ENCODE measurements around the gene ZBTB3. TPM values are rescaled to one million over a fixed set of nuclear protein-coding genes. Genes with fewer than 3 reads are reported as not detected.
A peak's percentile ranks its signal among the peaks of the same experiment; 100 is the strongest.

Gene ZBTB3
- total RNA-seq, 1 experiment from 2014 or later = 7.1 TPM

DNA sequence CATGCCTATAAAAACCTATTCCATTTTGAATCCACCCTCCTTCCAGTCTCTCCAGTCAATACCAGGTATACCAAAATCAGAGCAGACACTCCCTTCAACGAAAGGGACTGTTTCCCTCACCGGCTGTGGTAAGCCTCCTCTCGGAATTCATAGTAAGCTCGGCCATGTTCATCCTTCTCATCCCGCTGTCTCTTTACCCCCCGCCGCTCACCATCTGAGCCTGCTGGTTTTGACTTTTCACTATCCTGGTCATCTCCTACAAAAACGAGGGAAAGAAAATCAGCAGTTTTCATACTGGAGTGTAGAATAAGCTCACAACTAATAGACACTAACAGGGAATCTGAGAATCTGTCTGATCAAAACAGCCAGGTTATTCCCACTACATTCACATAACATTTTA, 29.8 kb downstream of the ZBTB3 start:
- intact Hi-C loops (cut with micrococcal nuclease) = no loop called here
- peak overlapping the region; percentile 69 for H3K27ac Mint-ChIP-seq (ENCODE audit: low read depth, unreplicated experiment)
- CTCF ChIA-PET = interaction anchor here (0.6 to 2.2 kb wide), 8 partner anchors 14 to 331 kb away, joined by 3 to 11 read pairs (median 4); no protein-coding TSS in a partner anchor
- no TSS peak for BruUV-seq (replicated peaks)
- TF ChIP-seq, protein P1, sequence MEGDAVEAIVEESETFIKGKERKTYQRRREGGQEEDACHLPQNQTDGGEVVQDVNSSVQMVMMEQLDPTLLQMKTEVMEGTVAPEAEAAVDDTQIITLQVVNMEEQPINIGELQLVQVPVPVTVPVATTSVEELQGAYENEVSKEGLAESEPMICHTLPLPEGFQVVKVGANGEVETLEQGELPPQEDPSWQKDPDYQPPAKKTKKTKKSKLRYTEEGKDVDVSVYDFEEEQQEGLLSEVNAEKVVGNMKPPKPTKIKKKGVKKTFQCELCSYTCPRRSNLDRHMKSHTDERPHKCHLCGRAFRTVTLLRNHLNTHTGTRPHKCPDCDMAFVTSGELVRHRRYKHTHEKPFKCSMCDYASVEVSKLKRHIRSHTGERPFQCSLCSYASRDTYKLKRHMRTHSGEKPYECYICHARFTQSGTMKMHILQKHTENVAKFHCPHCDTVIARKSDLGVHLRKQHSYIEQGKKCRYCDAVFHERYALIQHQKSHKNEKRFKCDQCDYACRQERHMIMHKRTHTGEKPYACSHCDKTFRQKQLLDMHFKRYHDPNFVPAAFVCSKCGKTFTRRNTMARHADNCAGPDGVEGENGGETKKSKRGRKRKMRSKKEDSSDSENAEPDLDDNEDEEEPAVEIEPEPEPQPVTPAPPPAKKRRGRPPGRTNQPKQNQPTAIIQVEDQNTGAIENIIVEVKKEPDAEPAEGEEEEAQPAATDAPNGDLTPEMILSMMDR (IDR thresholded peaks at IDR 0.05; ENCODE audit: unreplicated experiment) = no peak
- POLR2A ChIA-PET = interaction anchor here (0.8 to 10.3 kb wide), 19 partner anchors 12 to 171 kb away, joined by 3 to 197 read pairs (median 6); partner anchors contain the start of genes BSCL2, C11orf98, CSKMT and EEF1G
- peaks cover 20% of the 10 kb centered on the region for H3K4me1 Mint-ChIP-seq (ENCODE audit: insufficient read depth, unreplicated experiment)
- H3K27me3 Mint-ChIP-seq (ENCODE audit: insufficient read depth, unreplicated experiment) = no peaks in the 10 kb centered on the region
- peaks cover 79% of the 10 kb centered on the region for H3K36me3 Mint-ChIP-seq (ENCODE audit: insufficient read depth, unreplicated experiment)
- H3K4me3 Mint-ChIP-seq (ENCODE audit: unreplicated experiment) = peak overlapping the region; percentile 92
- no peaks in the 10 kb centered on the region for H3K9me3 Mint-ChIP-seq (ENCODE audit: unreplicated experiment)
- DNase-seq (ENCODE audit: unreplicated experiment) = no peak

DNA sequence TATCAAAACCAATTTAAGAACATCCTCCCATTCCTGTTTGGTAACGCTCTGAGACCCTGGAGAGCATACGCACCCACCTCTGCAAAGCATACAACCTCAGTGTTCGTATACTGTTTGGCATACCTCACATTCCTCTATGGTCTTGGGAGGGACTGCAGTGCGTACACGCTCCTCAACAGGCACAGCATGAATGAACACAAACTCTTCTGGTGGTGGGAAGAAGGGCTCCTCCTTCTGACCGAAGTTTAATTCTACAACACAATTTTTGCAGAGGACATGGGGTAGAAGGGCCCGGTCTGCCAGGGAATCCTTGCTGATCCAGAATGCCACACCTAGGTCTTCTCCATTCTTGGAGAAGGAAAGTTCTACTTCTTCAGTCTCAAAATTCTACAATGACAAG, 32.0 kb downstream of the ZBTB3 start:
- intact Hi-C loops (cut with micrococcal nuclease) = no loop called here
- ChIA-PET POLR2A (interaction anchor here (10.3 kb wide), 1 partner anchor 10 kb away, joined by 197 read pairs; the partner anchor contains the start of genes BSCL2 and GNG3), CTCF (no interaction called here)
- H3K27me3 Mint-ChIP-seq (ENCODE audit: insufficient read depth, unreplicated experiment) = no peaks in the 10 kb centered on the region
- TF ChIP-seq, protein P1 (IDR thresholded peaks at IDR 0.05; ENCODE audit: unreplicated experiment) = no peak
- DNase-seq (ENCODE audit: unreplicated experiment) = no peak
- H3K36me3 Mint-ChIP-seq (ENCODE audit: insufficient read depth, unreplicated experiment) = peaks cover 89% of the 10 kb centered on the region
- H3K4me1 Mint-ChIP-seq (ENCODE audit: insufficient read depth, unreplicated experiment) = peaks cover 24% of the 10 kb centered on the region
- BruUV-seq (replicated peaks) = TSS peak; percentile 36
- no peak overlapping the region for H3K4me3 Mint-ChIP-seq (ENCODE audit: unreplicated experiment)
- no peak overlapping the region for H3K27ac Mint-ChIP-seq (ENCODE audit: low read depth, unreplicated experiment)
- H3K9me3 Mint-ChIP-seq (ENCODE audit: unreplicated experiment) = no peaks in the 10 kb centered on the region

DNA sequence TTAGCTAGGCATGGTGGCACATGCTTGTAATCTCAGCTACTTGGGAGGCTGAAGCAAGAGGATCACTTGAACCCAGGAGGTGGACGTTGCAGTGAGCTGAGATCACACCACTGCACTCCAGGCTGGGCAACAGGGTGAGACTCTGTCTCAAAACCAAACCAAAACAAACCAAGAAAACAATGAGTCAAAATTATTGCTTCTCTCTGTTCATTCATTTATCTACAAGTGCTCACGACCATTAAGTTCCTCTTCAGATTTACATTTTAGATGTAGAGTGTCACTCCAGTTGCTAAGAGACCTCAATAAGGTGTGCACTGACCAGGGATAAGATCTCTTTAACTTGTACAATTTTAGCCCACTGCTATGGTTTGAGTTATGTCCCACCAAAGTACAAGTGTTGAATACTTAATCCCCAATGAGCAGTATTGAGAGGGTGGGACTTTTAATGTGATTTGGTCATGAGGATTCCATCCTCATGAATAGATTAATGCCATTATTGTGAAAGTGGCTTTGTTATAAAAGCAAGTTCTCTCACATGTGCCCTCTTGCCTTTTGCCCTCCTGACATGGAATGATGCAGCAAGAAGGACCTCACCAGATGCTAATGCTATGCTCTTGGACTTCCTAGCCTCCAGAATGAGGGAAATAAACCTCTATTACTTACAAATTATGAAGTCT, 34.5 kb downstream of the ZBTB3 start:
- no peaks in the 10 kb centered on the region for H3K9me3 Mint-ChIP-seq (ENCODE audit: unreplicated experiment)
- peaks cover 92% of the 10 kb centered on the region for H3K36me3 Mint-ChIP-seq (ENCODE audit: insufficient read depth, unreplicated experiment)
- no TSS peak for BruUV-seq (replicated peaks)
- H3K27me3 Mint-ChIP-seq (ENCODE audit: insufficient read depth, unreplicated experiment) = no peaks in the 10 kb centered on the region
- ChIA-PET POLR2A (interaction anchor here (0.6 to 15.7 kb wide), 4 partner anchors 7 to 68 kb away, joined by 3 to 197 read pairs (median 6); partner anchors contain the start of genes HNRNPUL2, TMEM179B and TTC9C), CTCF (interaction anchor here (1.0 to 1.6 kb wide), 3 partner anchors 38 to 324 kb away, joined by 3 to 6 read pairs (median 4); no protein-coding TSS in a partner anchor)
- TF ChIP-seq, protein P1 (IDR thresholded peaks at IDR 0.05; ENCODE audit: unreplicated experiment) = no peak
- peaks cover 21% of the 10 kb centered on the region for H3K4me1 Mint-ChIP-seq (ENCODE audit: insufficient read depth, unreplicated experiment)
- DNase-seq (ENCODE audit: unreplicated experiment) = no peak
- intact Hi-C loops (cut with micrococcal nuclease) = no loop called here
- H3K27ac Mint-ChIP-seq (ENCODE audit: low read depth, unreplicated experiment) = no peak overlapping the region
- H3K4me3 Mint-ChIP-seq (ENCODE audit: unreplicated experiment) = no peak overlapping the region

DNA sequence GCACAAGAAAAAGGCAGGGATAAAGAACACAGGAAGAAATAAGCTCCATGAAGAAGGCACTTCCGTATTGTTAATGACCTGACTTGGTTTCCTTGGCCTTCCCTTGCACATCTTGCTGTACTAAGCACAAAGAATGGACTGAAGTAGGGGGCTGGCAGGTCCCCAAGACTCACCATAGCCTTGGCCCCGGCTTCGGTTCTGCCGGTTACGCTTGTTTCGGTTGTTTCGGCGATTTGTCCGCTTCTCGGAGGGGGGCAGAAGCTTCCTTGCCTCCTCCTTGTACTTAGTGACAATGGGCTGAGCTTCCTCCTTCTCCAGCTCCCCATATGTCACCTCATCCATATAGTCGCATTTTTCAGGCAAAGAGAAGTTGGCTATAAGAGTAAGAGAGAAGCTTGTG, 37.1 kb downstream of the ZBTB3 start:
- CTCF ChIA-PET = interaction anchor here (0.5 to 1.7 kb wide), 5 partner anchors 16 to 128 kb away, joined by 3 to 8 read pairs (median 3); no protein-coding TSS in a partner anchor
- H3K27me3 Mint-ChIP-seq (ENCODE audit: insufficient read depth, unreplicated experiment) = no peaks in the 10 kb centered on the region
- H3K36me3 Mint-ChIP-seq (ENCODE audit: insufficient read depth, unreplicated experiment) = peaks cover 79% of the 10 kb centered on the region
- no peak overlapping the region for H3K4me3 Mint-ChIP-seq (ENCODE audit: unreplicated experiment)
- no peak for DNase-seq (ENCODE audit: unreplicated experiment)
- H3K4me1 Mint-ChIP-seq (ENCODE audit: insufficient read depth, unreplicated experiment) = peaks cover 15% of the 10 kb centered on the region
- no peak overlapping the region for H3K27ac Mint-ChIP-seq (ENCODE audit: low read depth, unreplicated experiment)
- POLR2A ChIA-PET = interaction anchor here (0.6 to 15.7 kb wide), 3 partner anchors 9 to 161 kb away, joined by 3 to 197 read pairs (median 4); partner anchors contain the start of genes HNRNPUL2, TAF6L and TTC9C
- no peaks in the 10 kb centered on the region for H3K9me3 Mint-ChIP-seq (ENCODE audit: unreplicated experiment)
- TF ChIP-seq, protein P1 (IDR thresholded peaks at IDR 0.05; ENCODE audit: unreplicated experiment) = no peak
- intact Hi-C loops (cut with micrococcal nuclease) = no loop called here
- no TSS peak for BruUV-seq (replicated peaks)

All from MCF 10A (cell line).